ENCODE measurements around the gene GREB1.

Gene GREB1

GRCh38 chr2:11491348-11491933 is 42.4 kb upstream of the GREB1 start:
- H3F3A ChIP-seq (ENCODE audit: insufficient read depth), result no peaks in the 10 kb centered on the region
- H3K9ac ChIP-seq (ENCODE audit: low read length), result no peak overlapping the region
- no peaks in the 10 kb centered on the region for H3K36me3 ChIP-seq (ENCODE audit: low read length)
- no peaks in the 10 kb centered on the region for H4K20me1 ChIP-seq (ENCODE audit: low read depth, low read length)
- H3K4me2 ChIP-seq (ENCODE audit: low read depth, low read length, poor library complexity, severe bottlenecking), result no peak overlapping the region
- no peaks in the 10 kb centered on the region for H3K79me2 ChIP-seq (ENCODE audit: insufficient read depth, low read length)
- no peak for TF ChIP-seq CTCF (IDR thresholded peaks at IDR 0.05; ENCODE audit: insufficient read depth, low read length, poor library complexity, severe bottlenecking)
- TF ChIP-seq EZH2phosphoT487 (conservative IDR thresholded peaks at IDR 0.05; ENCODE audit: low read length), result no peak
- H3K9me3 ChIP-seq (ENCODE audit: insufficient read depth, low read length), result no peaks in the 10 kb centered on the region
- H3K27me3 ChIP-seq (ENCODE audit: low read length), result no peaks in the 10 kb centered on the region
- H3K27ac ChIP-seq (ENCODE audit: low read depth, low read length), result no peak overlapping the region
- H3K4me3 ChIP-seq (ENCODE audit: insufficient read depth, low read length, poor library complexity, severe bottlenecking), result no peak overlapping the region
- H2AFZ ChIP-seq (ENCODE audit: low read depth, low read length, severe bottlenecking), result no peak overlapping the region
- no peaks in the 10 kb centered on the region for H3K9me2 ChIP-seq (replicated peaks; ENCODE audit: insufficient read depth, low read length)

GRCh38 chr2:11492244-11492643 is 41.6 kb upstream of the GREB1 start:
- H3K27me3 ChIP-seq (ENCODE audit: low read length), result no peaks in the 10 kb centered on the region
- no peak overlapping the region for H2AFZ ChIP-seq (ENCODE audit: low read depth, low read length, severe bottlenecking)
- no peak overlapping the region for H3K27ac ChIP-seq (ENCODE audit: low read depth, low read length)
- H3K9me2 ChIP-seq (replicated peaks; ENCODE audit: insufficient read depth, low read length), result no peaks in the 10 kb centered on the region
- H3K36me3 ChIP-seq (ENCODE audit: low read length), result no peaks in the 10 kb centered on the region
- no peak for TF ChIP-seq CTCF (IDR thresholded peaks at IDR 0.05; ENCODE audit: insufficient read depth, low read length, poor library complexity, severe bottlenecking)
- TF ChIP-seq EZH2phosphoT487 (conservative IDR thresholded peaks at IDR 0.05; ENCODE audit: low read length), result no peak
- H3K4me2 ChIP-seq (ENCODE audit: low read depth, low read length, poor library complexity, severe bottlenecking), result no peak overlapping the region
- H3K4me3 ChIP-seq (ENCODE audit: insufficient read depth, low read length, poor library complexity, severe bottlenecking), result no peak overlapping the region
- H3K79me2 ChIP-seq (ENCODE audit: insufficient read depth, low read length), result no peaks in the 10 kb centered on the region
- no peaks in the 10 kb centered on the region for H3K9me3 ChIP-seq (ENCODE audit: insufficient read depth, low read length)
- no peaks in the 10 kb centered on the region for H4K20me1 ChIP-seq (ENCODE audit: low read depth, low read length)
- H3K9ac ChIP-seq (ENCODE audit: low read length), result no peak overlapping the region
- no peaks in the 10 kb centered on the region for H3F3A ChIP-seq (ENCODE audit: insufficient read depth)

GRCh38 chr2:11492720-11493119 is 41.1 kb upstream of the GREB1 start:
- TF ChIP-seq CTCF (IDR thresholded peaks at IDR 0.05; ENCODE audit: insufficient read depth, low read length, poor library complexity, severe bottlenecking), result no peak
- H2AFZ ChIP-seq (ENCODE audit: low read depth, low read length, severe bottlenecking), result no peak overlapping the region

More at GRCh38 chr2:11492720-11493119, 41.1 kb upstream of the GREB1 start:
- no peaks in the 10 kb centered on the region for H3K27me3 ChIP-seq (ENCODE audit: low read length)
- no peaks in the 10 kb centered on the region for H3K9me2 ChIP-seq (replicated peaks; ENCODE audit: insufficient read depth, low read length)
- H3K27ac ChIP-seq (ENCODE audit: low read depth, low read length), result no peak overlapping the region
- no peaks in the 10 kb centered on the region for H4K20me1 ChIP-seq (ENCODE audit: low read depth, low read length)
- no peak overlapping the region for H3K4me2 ChIP-seq (ENCODE audit: low read depth, low read length, poor library complexity, severe bottlenecking)
- no peak overlapping the region for H3K4me3 ChIP-seq (ENCODE audit: insufficient read depth, low read length, poor library complexity, severe bottlenecking)
- H3K79me2 ChIP-seq (ENCODE audit: insufficient read depth, low read length), result no peaks in the 10 kb centered on the region
- H3F3A ChIP-seq (ENCODE audit: insufficient read depth), result no peaks in the 10 kb centered on the region
- H3K9ac ChIP-seq (ENCODE audit: low read length), result no peak overlapping the region
- H3K9me3 ChIP-seq (ENCODE audit: insufficient read depth, low read length), result no peaks in the 10 kb centered on the region
- no peaks in the 10 kb centered on the region for H3K36me3 ChIP-seq (ENCODE audit: low read length)
